ENCODE measurements around the gene DMRTC1B.
"Not testable (repeated sequence)": the region's sequence is repeated elsewhere in the genome, so short reads cannot be mapped to it uniquely, and the experiment has no call there.

DNA sequence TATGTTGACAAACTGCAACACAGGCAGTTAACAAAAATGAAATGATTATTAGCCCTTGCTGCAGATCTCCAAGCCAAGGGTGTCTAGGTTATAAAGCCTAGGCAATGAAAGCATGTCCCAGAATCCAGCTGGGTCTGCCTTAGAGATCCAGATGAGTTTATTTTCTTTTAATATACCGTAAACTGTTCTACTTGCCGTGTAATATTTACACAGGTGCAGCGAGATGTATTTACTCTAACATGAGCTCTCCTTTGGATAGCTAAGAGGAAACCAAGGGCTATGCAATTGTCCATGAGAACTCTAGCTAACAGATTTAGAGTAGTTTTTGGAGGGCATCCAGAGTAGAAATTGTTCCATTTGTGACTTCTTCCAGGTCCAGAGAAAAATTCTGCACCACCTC is 28.1 kb upstream of the DMRTC1B start:
- TF ChIP-seq, protein P1, sequence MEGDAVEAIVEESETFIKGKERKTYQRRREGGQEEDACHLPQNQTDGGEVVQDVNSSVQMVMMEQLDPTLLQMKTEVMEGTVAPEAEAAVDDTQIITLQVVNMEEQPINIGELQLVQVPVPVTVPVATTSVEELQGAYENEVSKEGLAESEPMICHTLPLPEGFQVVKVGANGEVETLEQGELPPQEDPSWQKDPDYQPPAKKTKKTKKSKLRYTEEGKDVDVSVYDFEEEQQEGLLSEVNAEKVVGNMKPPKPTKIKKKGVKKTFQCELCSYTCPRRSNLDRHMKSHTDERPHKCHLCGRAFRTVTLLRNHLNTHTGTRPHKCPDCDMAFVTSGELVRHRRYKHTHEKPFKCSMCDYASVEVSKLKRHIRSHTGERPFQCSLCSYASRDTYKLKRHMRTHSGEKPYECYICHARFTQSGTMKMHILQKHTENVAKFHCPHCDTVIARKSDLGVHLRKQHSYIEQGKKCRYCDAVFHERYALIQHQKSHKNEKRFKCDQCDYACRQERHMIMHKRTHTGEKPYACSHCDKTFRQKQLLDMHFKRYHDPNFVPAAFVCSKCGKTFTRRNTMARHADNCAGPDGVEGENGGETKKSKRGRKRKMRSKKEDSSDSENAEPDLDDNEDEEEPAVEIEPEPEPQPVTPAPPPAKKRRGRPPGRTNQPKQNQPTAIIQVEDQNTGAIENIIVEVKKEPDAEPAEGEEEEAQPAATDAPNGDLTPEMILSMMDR (conservative IDR thresholded peaks at IDR 0.05): not testable (repeated sequence)
- not testable (repeated sequence) for TF ChIP-seq ZFX (IDR thresholded peaks at IDR 0.05)

Measured in C4-2B (cell line).